HG03095 (cell line): ENCODE data around the gene TMC1.

Experiments
- ATAC-seq: cut with Tn5 transposase; IDR thresholded peaks from one replicate; pipeline ENCODE4 v1.9.1; 2021; ENCODE audit warnings: moderate library complexity; ENCODE audit not compliant: unreplicated experiment

The TMC1 gene

GRCh38 chr9:72665421-72665820 lies 144.0 kb downstream of the TMC1 start:
- no peak for ATAC-seq

- ATAC-seq, result no peak
Measured at GRCh38 chr9:72667181-72667580, 145.8 kb downstream of the TMC1 start.

GRCh38 chr9:72674961-72675360 lies 153.6 kb downstream of the TMC1 start:
- no peak for ATAC-seq

- ATAC-seq, result no peak
Measured at GRCh38 chr9:72675586-72675985, 154.2 kb downstream of the TMC1 start.

GRCh38 chr9:72680593-72681282 lies 159.3 kb downstream of the TMC1 start:
- no peak for ATAC-seq

DNA sequence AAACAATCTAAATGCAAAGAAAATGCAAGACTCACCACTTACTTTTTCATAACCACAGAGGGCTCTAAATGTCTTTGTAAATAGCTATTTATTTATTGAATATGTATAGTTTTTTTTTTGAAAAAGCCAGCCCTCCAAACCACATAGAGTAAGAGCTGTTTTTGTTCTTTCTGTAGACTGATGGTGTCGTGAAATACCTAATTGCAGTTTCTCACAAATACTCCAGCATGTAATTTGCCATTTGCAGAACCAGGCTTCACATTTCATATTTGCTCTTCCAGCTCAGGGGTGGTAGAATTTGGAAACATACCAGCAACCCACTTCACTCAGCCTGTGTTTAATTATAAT lies 159.8 kb downstream of the TMC1 start:
- no peak for ATAC-seq

DNA sequence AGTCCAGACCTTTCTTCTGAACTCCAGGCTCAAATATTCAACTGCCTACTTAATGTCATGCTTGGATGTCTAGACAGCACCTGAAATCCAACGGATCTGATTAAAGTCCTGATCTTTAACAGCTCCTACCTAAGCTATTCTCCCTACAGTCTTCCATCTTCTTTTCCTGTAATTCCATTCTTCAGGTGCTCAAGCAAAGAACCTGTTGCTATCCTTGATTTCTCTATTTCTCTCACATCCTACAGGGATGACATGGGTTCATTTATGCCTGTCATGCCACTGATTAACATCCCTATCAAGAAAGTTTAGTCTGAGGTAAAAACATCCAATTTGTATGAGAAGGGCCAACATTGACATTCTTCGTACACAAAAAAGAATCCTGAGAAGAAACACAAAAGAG lies 163.2 kb downstream of the TMC1 start:
- ATAC-seq, result no peak

DNA sequence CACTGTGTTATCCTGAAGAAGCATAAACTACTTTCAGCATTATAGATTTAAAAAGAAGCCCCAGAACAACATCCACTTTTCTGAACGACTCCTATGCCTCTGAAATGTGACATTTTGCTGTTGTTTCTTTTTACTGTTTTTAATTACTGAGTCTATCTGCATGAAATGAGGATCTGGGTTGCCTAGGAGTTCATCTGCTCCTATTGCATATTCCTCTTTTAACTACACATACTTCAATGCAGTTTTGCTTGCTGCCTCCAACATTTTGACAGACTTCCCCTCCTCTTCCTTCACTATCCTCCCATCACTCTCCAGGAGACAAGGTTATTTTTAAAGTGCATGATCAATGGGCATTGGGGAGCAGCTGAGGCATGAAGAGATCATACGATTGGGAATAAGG lies 164.5 kb downstream of the TMC1 start:
- no peak for ATAC-seq

GRCh38 chr9:72687331-72687730 lies 165.9 kb downstream of the TMC1 start:
- no peak for ATAC-seq

- no peak for ATAC-seq
Measured at GRCh38 chr9:72691671-72692070, 170.3 kb downstream of the TMC1 start.

DNA sequence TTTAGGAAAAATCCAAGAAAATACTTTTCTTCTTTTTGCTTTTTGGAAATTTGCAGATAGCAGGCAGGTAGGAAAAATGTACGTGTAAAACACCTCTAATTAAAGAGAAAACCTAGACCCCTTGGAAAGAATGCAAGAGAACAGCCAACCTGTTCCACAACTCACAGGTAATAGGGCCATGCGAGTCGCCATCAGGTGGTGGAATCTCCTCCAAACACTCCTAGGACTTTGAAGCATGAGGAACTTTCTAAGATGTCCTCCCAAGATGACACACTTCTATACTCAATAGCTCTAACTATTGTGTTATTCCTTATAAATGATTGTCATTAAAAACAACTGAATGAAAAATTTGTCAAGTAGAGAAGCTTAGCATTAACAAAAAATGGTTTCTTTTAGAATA lies 174.0 kb downstream of the TMC1 start:
- ATAC-seq, result no peak

- no peak for ATAC-seq
Measured at GRCh38 chr9:72696511-72696910, 175.1 kb downstream of the TMC1 start.

- no peak for ATAC-seq
Measured at GRCh38 chr9:72701510-72701909, 180.1 kb downstream of the TMC1 start.

- ATAC-seq, result no peak
Measured at GRCh38 chr9:72703574-72703973, 182.2 kb downstream of the TMC1 start.

DNA sequence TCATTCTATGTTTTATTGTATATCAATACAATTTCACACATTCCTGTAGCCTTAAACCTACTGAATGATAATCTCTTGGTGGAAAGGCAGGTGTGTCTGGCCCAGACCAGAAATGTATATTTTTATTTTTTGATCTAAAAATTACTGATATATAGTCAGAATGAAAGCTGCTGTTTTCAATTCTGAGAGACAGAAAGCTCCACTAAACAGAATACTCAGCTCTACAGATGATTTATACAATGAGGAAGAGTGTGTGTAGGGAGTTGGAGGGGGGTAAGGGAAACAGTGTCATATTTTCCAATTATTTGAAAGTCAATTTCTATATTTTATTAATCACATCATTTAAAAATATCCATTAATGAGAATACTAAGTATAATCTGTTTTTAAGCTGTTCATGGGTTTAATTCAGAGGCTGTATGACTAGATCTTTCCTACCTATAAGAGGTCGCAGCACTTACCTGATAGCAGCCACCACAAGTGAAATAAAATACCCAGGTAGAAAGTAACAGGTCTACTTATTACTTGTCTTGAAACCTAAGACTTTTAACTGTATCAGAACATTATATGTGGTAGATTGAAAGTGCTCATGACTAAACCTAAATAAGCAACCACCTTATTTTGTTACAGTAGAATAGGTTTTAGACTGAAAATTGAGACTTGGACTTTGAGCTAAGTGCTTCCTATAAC lies 183.4 kb downstream of the TMC1 start:
- ATAC-seq, result no peak

GRCh38 chr9:72718503-72718902 lies 197.1 kb downstream of the TMC1 start:
- ATAC-seq, result no peak

GRCh38 chr9:72721067-72721466 lies 199.7 kb downstream of the TMC1 start:
- ATAC-seq, result no peak

GRCh38 chr9:72726947-72727346 lies 205.5 kb downstream of the TMC1 start:
- ATAC-seq, result no peak

DNA sequence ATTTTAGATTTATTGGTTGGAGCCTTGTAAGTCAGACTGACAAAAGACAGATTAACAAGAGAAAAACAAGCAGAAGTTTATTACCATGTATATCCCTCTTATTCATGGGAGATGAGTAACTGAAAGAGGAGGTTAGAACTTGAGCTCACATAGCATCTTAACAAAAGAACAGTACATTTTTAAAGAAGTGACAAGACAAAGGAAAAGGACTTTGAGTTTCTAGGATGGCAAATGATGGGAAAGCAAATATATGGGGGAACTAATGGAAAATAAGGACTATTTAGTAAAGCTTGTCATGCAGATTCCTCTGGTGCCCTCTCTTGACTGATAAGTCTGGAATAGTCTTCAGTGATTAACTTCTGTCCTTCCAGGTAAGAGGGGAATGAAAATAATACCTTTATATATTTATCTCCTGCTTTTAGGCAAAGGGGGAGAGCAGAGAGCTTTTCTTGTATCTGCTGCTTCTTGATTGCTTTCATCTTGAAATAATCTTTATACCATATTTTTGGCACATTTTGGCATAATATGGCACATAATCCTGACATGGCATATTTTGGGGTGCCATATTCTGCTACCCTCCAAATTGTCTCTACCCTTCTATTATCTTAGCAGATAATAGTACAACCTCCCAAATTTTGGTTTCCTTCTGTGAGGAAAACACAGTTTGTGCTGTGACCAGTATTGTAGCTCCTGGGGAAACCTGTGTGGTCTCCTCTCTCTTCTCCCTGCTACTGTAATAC lies 206.8 kb downstream of the TMC1 start:
- ATAC-seq, result no peak

DNA sequence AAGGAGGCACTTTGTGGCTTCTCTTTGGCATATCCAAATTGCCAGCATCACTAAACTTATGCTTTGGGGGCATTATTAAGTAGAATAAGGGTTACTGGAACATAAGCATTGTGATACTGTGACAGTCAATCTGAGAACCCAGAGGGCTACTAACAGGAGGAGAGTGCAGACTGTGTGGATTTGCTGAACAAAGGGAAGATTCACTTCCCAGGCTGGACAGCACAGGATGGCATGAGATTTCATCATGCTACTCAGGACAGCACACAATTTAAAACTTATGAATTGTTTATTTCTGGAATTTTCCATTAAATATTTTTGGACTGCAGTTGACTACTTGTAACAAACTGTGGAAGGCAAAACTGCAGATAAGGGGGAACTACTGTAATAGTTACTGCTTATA lies 212.5 kb downstream of the TMC1 start:
- no peak for ATAC-seq

DNA sequence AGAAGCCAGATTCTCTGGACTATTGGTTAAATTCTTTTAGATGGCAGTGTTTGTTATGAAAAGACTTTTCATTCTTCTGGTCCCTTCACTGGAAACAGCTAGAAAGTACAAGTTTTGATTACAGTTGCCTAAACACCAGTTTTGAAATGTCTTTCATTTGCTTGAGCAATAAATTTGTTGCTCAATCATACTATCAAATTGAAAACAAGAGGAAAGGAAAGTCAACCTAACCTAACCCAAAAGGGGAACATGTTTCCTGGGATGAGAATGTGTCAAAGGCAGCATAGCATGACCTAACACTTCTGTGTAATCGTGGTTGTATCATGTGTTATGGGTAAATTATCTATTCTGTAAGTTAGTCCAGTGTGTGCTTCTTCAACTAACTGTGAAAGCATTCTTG lies 213.2 kb downstream of the TMC1 start:
- no peak for ATAC-seq

GRCh38 chr9:72743836-72744235 lies 222.4 kb downstream of the TMC1 start:
- ATAC-seq, result no peak
